Prostate gland (tissue), 2 donors: ENCODE measurements around the gene NAA38.
"Not testable (repeated sequence)": the region's sequence is repeated elsewhere in the genome, so short reads cannot be mapped to it uniquely, and the experiment has no call there.

ENCODE experiments used
- CTCF ChIP-seq, 4 experiments: fragments of 200-600 bp in 2 of 4; fragments of 450-650 bp in 2 of 4; sonication (generic) in 2 of 4; IDR thresholded peaks; 1 replicate in 3 of 4; 2 replicates in 1 of 4; pipeline ENCODE4 v1.5.1; 2016 to 2019; ENCODE audit warnings: antibody characterized with exemption in 4 of 4, mild to moderate bottlenecking in 2 of 4, moderate library complexity in 2 of 4
- POLR2A ChIP-seq: fragments of 450-650 bp; IDR thresholded peaks from one replicate; pipeline ENCODE4 v1.6.1; 2016; ENCODE audit warnings: antibody characterized with exemption, mild to moderate bottlenecking
- POLR2AphosphoS5 ChIP-seq: sonication (generic); formaldehyde crosslinking; IDR thresholded peaks from one replicate; pipeline ENCODE4 v1.6.1; 2017; ENCODE audit warnings: antibody characterized with exemption

DNA sequence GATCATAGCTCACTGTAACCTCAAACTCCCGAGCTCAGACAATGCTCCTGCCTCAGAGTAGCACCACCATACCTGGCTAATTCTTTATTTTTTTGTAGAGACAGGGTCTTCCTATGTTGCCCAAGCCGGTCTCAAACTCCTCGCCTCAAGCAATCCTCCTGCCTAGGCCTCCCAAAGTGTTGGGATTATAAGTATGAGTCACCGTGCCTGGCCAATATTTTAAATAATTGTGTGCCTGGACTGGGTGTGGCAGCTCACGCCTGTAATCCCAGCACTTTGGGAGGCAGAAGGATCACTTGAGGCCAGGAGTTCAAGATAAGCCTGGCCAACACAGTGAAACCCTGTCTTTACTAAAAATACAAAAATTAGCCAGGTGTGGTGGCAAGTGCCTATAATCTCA, 7.0 kb upstream of the NAA38 start:
- not testable (repeated sequence) for TF ChIP-seq POLR2AphosphoS5; CTCF (IDR thresholded peaks at IDR 0.05); POLR2A
